ENCODE data around the gene HIRIP3.

DNA sequence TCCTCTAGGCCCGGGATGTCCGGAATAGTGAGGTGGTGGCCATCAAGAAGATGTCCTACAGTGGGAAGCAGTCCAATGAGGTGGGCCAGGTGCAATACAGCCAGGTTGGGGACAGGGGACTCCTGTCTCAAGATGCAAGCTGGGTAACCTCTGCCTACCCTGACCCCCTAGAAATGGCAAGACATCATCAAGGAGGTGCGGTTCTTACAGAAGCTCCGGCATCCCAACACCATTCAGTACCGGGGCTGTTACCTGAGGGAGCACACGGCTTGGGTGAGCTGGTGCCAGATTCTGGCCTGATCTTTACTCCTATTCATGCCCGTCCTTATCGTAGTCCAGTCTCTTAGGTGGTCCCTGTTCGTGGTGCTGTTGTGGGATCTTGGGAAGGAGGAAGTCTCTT lies 17.3 kb downstream of the HIRIP3 start:
- no peak for TF ChIP-seq POLR2A (IDR thresholded peaks at IDR 0.05)
- TF ChIP-seq, protein P1, sequence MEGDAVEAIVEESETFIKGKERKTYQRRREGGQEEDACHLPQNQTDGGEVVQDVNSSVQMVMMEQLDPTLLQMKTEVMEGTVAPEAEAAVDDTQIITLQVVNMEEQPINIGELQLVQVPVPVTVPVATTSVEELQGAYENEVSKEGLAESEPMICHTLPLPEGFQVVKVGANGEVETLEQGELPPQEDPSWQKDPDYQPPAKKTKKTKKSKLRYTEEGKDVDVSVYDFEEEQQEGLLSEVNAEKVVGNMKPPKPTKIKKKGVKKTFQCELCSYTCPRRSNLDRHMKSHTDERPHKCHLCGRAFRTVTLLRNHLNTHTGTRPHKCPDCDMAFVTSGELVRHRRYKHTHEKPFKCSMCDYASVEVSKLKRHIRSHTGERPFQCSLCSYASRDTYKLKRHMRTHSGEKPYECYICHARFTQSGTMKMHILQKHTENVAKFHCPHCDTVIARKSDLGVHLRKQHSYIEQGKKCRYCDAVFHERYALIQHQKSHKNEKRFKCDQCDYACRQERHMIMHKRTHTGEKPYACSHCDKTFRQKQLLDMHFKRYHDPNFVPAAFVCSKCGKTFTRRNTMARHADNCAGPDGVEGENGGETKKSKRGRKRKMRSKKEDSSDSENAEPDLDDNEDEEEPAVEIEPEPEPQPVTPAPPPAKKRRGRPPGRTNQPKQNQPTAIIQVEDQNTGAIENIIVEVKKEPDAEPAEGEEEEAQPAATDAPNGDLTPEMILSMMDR (IDR thresholded peaks at IDR 0.05) = no peak
